SK-N-MC (cell line): ENCODE measurements around the gene ISLR.

Experiments used
- EZH2 ChIP-seq: fragments of 200-600 bp; sonication (generic); IDR thresholded peaks from one replicate; pipeline ENCODE4 v1.6.1; 2017; ENCODE audit warnings: antibody characterized with exemption
- FOXP2 ChIP-seq: optimal IDR thresholded peaks from 2 replicates; pipeline ENCODE3; 2011; ENCODE audit warnings: mild to moderate bottlenecking, moderate library complexity; ENCODE audit not compliant: insufficient read depth; ENCODE audit errors: extremely low read length, control extremely low read depth
- POLR2AphosphoS5 ChIP-seq: IDR thresholded peaks from 2 replicates; pipeline ENCODE4 v1.6.1; 2012; ENCODE audit warnings: mild to moderate bottlenecking, low read depth, low read length, borderline replicate concordance

DNA sequence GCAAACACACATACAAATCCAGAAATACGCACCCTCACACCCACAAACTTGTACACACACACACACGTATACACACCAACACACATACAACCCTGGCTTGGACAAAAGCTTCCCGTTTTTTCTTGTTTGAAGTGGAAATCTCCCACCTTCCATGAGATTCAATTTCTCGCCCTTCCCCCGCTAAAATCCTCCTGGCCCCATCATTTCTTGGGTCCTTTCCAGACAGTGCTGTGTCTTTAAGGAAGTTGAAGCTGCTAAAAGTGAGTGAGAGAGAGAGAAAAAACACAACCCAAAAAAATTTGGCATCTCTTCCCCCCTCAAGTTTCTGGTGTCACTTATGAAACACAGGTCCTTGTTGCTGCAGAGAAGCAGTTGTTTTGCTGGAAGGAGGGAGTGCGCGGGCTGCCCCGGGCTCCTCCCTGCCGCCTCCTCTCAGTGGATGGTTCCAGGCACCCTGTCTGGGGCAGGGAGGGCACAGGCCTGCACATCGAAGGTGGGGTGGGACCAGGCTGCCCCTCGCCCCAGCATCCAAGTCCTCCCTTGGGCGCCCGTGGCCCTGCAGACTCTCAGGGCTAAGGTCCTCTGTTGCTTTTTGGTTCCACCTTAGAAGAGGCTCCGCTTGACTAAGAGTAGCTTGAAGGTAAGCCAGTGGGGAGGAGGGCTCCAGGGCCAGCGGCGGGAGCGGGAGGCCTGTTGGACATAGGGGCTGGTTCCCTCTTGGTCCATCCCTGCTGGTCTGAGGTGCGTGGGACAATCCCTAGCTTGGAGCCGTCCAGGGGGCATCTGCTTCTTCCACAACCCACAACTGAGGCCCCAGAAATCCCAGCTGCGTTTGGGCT is at the start of gene ISLR:
- TF ChIP-seq EZH2 (no peak), POLR2AphosphoS5 (no peak), FOXP2 (no peak)
